T follicular helper cell (primary cell): ENCODE results near the gene STAC.
"Not testable (repeated sequence)": the region's sequence is repeated elsewhere in the genome, so short reads cannot be mapped to it uniquely, and the experiment has no call there.

Experiments
- DNase-seq: peaks from one replicate; pipeline ENCODE4 v3.0.0-alpha.2; 2020; ENCODE audit warnings: low read depth

Gene STAC

GRCh38 chr3:36411587-36411986 is 31.3 kb downstream of the STAC start:
- no peak for DNase-seq

DNA sequence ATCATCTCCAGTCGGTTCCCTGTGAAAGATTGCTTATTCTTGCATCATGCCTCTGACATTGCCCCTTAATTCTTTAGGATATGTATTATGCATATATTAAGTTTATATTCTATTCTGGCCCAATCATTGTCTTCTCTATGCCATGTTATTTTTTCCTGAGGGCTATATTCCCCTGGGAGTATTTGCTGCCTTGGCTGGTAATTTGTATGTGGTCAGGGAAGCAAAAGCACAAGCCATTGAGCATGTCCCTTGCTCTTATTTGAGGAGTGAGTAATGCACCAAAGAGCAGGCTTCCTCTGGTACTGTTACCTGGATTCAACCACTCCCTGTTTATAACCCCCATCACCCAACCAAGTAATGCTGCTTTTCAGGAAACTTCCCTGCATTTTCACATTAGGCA is 36.3 kb downstream of the STAC start:
- DNase-seq, result no peak

- DNase-seq, result no peak
Measured at GRCh38 chr3:36417237-36417636, 36.9 kb downstream of the STAC start.

- no peak for DNase-seq
Measured at GRCh38 chr3:36418296-36418695, 38.0 kb downstream of the STAC start.

- no peak for DNase-seq
Measured at GRCh38 chr3:36428445-36428844, 48.1 kb downstream of the STAC start.

DNA sequence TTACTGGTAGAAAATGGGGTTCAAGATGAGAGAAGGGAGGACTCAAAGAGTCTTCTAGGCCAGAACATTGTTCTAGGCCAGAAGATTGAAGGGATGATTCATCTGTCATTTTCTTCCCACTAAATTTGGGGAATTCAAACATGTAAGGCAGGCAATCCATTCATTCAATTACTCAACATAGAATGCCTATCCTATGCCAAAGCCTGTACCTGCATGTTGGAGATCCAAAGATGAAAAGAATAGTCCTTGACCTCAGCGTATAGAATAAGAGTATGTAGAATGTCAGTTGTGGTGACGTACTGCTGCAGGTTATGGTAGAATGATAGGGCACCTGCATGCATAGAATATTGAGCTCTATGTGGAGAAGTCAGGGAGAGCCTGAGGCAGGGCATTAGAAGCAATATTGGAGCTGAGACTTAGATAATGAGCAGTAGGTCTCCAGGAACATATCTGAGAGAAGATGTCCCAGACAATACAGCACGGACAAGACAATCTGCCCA is 49.7 kb downstream of the STAC start:
- no peak for DNase-seq

GRCh38 chr3:36433511-36433910 is 53.2 kb downstream of the STAC start:
- DNase-seq, result no peak

DNA sequence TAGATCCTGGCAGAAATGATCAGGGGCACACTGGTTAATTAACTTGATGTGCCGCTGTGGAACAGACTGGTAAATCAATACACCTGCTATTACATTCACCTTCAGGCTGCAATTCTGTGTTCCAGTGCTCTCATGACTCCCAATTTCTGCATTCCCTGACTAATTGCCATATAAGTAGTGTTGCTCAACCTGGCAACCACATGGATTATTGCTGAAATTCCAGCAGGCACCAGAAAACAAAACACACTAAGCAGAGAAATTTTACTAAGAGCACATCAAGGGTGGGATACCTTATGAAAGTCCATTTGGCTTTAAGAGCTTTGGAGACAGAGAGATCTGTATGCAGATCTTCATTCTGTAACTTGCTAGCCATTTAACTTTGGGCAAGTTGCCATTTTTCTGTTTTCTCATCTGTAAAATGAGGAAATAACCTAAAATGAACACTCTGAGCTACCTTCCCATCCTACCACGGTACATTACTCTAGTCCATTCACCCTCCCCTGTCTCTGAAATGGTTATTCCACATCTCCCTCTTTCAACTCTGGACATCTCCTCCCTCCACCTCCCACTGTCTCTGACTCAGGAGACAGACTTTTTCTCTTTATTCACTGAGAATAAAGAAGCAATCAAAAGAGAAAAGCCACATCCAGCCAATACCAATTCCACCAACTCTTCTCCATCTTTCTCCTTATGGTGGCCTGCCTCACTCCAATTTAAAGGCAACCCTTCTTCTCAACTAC is 54.6 kb downstream of the STAC start:
- no peak for DNase-seq

GRCh38 chr3:36443028-36443686 is 62.9 kb downstream of the STAC start:
- no peak for DNase-seq

- DNase-seq, result no peak
Measured at GRCh38 chr3:36444909-36445308, 64.6 kb downstream of the STAC start.

DNA sequence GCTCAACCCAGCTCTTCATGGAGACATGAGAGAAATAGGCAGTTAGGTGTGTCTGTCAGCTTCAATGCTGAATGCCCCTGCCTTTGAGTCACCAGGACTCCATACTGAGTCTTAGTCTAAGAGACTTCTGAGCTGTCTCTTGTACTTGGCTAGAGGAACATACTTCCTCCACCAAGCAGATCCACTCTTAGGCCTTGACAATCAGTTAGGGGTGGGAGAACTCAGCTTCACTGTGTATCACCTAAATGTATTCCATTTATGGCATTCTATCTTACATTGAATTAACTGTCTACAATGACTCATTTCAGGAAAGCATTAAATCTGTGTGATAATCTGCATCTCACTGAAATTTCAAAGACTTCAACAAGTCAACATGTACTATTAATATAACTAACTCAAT is 66.0 kb downstream of the STAC start:
- no peak for DNase-seq

DNA sequence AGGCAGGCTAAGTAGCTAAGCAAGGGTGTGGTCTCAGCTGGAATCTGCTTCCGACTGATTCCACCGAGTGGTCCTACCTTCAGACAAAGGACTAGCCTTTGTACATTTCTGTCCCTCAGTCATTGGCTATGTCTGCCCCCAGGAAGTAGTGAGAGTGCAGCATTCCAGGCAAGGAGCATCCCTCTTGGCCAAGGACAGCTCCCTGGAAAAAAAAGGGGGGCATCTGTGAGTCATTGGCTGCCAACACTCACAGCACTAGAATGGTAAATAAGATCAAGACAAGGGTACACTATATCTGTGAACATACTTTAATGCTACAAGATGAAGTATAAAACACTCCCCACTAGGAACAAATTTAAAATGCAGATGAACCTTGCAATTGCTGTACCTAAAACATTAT is 66.8 kb downstream of the STAC start:
- no peak for DNase-seq

GRCh38 chr3:36451816-36452215 is 71.5 kb downstream of the STAC start:
- no peak for DNase-seq

DNA sequence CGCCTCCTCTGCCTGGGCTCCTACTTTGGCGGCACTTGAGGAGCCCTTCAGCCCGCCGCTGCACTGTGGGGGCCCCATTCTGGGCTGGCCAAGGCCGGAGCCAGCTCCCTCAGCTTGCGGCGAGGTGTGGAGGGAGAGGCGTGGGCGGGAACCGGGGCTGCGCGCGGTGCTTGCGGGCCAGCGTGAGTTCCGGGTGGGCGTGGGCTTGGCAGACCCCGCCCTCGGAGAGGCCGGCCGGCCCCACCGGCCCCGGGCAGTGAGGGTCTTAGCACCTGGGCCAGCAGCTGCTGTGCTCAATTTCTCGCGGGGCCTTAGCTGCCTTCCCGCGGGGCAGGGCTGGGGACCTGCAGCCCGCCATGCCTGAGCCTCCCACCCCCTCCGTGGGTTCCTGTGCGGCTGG is 72.9 kb downstream of the STAC start:
- DNase-seq, result not testable (repeated sequence)

- not testable (repeated sequence) for DNase-seq
Measured at GRCh38 chr3:36453896-36454295, 73.6 kb downstream of the STAC start.

DNA sequence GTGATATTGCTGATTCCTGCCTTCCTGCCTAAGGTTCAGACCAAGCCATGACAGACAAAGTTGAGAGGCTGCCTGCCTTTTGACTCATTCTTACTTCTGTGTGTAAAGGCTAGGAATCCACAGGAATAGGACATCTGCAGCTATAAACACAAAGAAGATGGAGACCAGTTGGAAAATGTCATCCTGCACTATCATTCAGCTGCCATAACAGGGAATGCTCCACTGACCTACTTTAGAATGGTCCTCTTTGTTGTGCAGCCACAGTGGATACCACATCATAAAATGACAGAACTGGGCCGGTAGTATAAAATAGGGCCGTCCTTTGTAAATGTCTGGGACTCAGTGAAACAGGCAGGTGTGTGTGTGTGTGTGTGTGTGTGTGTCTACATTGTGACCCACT is 75.1 kb downstream of the STAC start:
- no peak for DNase-seq

DNA sequence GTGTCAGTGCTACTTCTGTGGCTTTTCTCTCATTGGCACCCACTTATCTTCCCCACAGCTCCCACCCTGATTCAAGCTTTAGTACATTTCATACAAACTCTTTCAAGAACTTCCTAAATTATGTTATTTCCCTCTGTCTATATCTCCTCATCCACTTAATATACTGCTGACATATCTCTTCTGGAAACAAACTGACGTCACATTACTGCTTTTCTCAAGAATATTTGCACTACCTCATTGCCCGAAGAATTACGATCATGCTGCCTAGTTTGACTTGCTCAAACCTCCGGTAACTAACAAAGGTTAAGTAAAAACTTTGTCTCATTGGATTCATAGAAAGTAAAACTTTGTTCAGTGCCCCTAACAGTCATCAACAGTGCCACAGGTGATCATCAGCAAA is 76.5 kb downstream of the STAC start:
- DNase-seq, result no peak

DNA sequence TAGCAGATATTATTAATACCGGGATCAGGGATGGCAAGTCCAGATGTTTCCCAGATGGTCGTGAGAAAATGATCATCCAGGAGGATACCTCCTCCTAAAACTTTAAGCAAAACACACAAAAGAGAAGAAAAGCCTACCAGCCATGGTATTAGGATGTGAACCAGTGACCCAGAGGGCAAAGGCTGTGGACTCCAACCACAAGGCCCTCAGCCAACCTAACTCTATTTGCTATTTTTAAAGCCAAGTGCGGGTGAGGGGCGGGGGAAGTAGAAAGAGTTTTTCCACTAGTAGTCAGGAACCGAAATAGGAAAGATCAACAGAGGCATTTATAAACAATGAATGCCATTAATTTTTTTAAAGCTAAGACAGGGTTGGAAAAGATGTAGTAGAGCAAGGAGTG is 77.4 kb downstream of the STAC start:
- DNase-seq, result no peak

DNA sequence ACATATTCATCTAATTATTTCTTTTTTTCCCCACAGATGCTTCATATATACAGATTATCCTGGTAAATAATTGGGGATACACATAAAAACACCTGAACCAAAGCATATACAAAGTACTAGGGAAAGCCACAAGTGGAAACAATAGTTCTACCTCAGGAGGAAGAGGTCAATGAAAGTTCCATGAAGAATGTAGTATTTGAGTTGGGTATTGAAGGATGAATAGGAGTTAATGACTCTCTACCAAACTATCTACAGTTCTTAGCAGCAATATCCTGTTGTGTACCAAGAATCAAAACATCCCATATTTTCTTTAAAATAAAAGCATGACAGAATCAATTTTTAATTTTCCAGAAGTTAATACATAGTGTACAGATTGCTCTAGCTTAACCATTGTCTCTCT is 78.9 kb downstream of the STAC start:
- no peak for DNase-seq

DNA sequence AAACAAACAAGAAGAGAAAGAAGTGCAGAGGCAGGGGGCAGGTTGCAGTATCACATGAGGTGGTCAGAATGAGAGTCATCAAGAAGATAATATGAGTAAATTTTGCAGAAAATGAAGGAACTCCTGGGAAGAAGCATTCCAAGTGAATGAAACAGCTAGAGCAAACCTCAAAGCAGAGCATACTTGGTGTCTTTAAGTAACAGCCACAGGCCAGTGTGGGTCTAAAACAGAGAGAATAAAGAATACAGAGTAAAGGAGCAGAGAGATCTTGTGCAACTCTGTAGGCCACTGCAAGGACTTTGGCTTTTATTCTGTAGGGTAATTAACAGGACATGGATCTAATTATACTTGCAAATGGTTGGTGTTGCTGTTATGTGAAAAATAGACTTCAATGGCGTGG is 81.3 kb downstream of the STAC start:
- no peak for DNase-seq

- DNase-seq, result not testable (repeated sequence)
Measured at GRCh38 chr3:36472045-36472444, 91.7 kb downstream of the STAC start.

GRCh38 chr3:36475558-36475957 is 95.3 kb downstream of the STAC start:
- DNase-seq, result no peak

- no peak for DNase-seq
Measured at GRCh38 chr3:36476286-36476942, 96.1 kb downstream of the STAC start.
